GM18909 (cell line): Measurements from ENCODE around the gene FSTL5.

Experiments
- ATAC-seq: cut with Tn5 transposase; IDR thresholded peaks from one replicate; pipeline ENCODE4 v1.9.1; 2021; ENCODE audit warnings: mild to moderate bottlenecking; ENCODE audit not compliant: unreplicated experiment, poor library complexity

The FSTL5 gene

DNA sequence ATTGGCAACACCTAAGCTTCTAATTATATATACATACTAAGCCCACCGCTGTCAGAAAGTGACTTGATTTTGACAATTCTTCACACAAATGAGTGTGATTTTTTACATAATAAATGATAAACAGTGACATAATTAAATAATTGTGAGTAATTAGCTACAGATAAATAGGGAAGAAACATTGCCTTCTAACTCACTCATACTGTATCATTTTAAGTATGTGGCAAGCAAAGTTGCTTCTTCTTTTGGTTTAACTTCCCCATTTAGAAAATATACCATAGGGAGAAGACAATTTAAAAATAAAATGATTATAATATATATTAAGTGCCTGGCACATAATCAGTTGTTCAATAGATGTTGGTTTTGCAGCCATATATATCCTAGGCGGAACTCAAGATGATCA, 644.2 kb downstream of the FSTL5 start:
- no peak for ATAC-seq

DNA sequence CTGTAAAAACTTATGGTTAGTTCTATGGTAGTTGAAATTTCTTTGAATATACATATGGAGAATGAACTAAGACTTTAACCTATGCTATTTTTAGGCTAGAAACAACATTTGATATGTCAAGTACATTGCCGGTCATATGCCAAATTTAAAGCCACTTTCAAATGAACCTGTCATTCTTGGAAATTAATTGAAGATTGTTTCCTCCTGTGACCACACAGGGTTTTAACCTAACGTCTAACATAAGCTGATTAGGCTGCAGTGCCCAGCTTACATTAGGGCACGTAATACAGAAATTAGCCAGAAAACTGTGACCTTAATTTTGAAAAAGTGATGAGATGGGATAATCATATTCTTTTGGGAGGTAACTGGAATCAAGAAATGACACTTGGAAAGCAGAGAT, 645.9 kb downstream of the FSTL5 start:
- no peak for ATAC-seq

DNA sequence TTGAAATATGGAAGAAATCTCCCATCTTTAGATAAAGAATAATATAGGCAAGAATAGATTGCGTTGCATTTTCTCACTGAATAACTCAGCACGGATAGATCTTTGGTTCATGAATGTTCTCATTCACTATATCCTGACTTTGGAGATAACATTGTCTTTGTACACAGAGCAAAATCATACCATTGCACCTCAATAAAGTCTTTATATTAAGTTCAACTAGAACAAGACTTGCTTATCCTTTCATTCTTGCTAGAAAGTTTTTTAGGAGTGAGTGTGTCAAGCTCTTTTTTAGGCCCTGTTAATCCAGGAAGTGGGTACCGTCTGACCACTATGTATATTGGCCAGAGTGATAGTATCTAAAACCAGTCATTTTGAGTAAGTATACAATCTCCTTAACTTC, 658.7 kb downstream of the FSTL5 start:
- ATAC-seq: no peak

DNA sequence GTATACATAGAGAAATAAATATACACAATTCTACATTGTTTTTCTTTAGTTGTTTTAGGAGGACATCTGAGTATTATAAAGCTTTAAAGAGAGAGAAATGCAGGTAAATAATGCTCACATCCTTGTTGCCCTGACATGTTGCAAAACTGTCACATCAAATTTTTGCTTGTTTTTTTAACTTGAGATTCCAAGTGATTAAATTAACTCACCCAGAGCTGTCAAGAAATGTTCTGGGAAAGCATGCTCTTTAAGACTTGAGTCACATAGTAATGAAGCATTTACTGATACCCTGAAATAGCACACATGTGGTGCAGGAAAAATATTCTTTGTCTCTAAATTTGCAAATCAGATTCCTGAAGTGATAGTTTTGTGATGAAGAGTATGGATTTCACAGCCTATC, 665.6 kb downstream of the FSTL5 start:
- no peak for ATAC-seq

DNA sequence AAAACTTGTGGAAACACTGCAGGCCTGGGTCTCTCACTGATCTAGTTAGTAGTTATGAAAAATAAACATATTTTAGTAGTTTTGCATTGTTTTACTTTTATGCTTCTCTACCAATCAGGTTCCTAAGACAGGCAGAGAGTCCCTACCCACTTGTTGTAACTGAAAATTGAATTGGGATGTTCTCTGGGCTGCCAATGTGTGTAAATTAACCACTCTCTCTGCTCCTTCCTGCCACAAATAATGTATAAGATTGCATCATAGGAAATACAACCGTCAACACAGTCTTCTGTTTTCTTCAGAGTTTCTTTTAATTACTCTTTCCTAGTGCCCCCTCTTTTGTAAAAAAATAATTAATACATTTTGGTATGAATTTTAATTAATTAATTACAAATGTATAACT, 677.3 kb downstream of the FSTL5 start:
- no peak for ATAC-seq

DNA sequence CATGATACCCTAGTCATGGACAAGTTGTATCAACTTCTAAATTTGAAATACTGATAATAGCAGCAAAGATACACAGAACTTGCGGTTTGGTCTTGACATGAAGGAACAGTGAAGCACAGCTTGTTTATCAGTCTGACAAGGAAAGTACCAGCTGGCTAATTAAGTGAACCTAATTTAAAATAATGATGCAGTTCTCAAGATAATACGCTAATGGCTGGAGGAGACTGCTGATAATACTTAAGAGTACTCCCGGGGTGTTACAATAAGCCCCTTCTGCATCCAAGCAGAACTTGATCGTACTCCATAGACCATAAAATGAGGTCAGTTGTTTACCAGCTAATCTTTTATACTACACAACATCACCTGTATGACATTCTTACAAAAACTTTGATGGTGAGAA, 697.5 kb downstream of the FSTL5 start:
- no peak for ATAC-seq

DNA sequence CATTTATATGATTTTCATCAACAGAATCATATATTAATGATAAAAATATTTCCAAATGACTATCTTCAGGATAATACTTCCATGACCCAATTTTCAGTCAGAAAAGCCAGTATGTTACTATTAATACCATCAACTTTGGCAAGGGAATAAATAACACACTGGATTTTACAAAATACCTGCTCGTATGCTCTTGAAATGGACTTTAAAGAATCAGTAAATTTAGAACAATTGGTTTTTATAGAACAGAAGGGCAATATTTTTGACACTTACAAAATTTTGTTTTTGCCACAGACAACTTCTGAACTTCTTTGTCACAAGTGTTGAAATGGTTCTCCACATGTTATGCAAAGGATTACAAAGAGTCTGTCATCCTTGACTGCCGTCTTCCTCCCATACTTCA, 700.4 kb downstream of the FSTL5 start:
- ATAC-seq: no peak

DNA sequence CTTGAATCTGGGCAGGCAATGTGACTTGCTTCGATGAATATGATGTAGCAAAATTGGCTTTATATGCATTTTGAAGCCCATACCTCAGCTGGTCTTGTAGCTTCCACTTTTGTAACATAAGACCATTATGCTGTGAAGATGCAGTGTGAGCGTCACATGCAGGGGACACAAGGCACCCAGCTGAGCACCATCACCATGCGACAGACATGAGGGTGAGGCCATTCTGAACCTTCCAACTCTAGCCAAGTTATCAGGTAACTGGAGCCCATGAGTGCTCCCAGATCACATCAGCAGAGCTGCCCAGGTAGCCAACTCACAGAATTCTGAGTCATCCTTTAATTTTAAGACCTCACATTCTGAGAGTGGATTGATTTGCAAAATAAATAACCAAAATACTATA, 705.9 kb downstream of the FSTL5 start:
- no peak for ATAC-seq

DNA sequence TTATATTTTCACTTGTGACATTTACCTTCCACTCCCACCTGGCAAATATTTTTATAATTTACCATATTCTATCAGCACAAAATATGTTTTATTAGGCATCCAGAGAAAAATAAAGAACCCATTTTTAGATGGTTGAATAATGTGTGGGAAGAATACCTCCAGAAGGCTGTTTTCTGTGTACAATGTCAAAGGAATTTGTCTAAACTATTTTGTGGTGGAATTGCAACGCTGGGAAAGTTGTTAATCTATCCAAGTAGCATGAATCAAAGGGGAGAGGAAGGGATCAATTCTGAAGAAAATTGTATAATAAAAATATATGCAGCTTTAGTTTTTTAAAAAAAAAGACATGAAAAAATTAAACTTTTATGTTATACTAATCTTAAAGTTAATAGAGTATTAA, 706.5 kb downstream of the FSTL5 start:
- ATAC-seq: no peak

DNA sequence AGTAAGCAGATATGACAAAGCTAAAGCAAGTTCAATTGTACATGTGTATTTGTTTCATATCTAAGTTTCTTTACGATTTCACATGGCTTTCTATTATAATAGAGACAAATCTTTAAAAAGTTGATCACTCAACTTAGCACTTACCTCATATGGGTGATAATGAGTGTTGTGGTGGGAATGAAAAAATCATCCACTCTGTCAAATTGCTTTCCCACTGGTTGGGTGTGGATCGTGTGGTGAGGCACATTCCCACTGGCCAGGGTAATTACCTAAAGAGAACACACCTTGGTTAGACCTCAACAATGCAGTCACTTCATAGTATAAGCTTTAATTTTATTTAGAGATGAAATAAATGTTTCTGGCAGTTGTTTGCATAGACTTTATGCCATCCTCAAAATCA, 708.9 kb downstream of the FSTL5 start:
- no peak for ATAC-seq

DNA sequence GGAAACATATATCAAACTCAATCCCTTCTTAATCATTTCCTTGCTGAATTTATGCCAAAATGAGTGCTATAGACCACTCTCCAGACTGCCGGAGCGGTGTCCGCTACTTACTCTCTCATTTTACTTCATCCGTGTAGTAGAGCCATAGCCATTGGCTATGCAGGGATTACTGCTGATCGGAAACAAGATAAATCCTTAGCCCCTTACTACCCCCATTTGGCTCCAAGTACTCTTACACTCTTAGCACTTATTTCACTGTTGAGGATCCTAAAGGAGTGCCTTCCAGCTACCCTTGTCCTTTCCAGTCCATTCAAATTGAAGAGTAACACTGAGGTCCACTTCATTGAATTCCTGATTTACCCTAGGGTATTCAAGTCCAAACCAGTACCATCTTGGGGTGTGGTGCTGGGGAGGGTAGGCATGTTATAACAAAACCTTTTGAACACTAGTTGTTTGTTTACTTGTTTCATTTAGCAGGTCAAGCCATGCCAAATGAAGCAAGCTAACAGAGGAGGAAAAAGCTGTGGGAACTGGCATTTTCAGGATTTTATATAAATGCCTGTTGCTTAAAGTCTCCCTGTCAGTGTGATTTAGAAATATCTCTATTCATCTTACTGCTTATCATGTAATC, 715.1 kb downstream of the FSTL5 start:
- no peak for ATAC-seq

DNA sequence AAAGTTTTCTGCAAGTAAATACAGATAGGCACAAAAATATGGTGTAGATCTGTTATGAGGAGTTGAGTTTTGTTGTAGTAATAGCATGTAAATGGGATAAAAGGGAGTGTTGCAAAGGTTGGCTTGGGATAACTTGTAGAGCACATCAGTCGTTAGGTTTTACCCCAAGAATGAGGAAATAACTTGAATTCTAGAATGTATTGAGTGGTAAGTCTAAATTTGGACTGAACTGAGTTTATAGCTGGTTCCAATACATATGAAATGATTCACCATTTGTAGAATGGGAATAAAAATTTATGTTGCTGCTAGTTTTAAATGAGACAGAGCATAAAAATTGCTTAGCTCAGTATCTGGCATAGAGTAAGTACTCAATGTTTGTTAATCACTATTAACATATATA, 719.2 kb downstream of the FSTL5 start:
- no peak for ATAC-seq

DNA sequence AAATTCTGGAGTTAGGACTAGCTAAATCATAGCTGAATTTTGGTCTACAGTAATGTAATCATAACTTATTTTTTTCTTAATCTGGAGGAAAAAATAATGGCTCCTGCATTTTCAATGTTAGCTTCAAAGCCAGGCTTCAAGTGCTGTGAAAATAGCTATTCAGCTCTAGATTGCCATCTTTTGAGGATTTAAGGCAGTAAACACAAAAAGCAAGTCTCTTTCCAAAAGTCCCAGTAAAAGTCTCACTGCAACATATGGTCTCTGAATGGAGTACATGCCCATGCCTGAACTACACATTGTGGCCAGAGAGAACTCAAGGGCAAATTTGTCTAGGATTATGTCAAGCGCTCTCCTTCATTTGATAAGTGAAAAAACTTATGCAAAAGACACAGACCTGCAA, 720.9 kb downstream of the FSTL5 start:
- no peak for ATAC-seq

DNA sequence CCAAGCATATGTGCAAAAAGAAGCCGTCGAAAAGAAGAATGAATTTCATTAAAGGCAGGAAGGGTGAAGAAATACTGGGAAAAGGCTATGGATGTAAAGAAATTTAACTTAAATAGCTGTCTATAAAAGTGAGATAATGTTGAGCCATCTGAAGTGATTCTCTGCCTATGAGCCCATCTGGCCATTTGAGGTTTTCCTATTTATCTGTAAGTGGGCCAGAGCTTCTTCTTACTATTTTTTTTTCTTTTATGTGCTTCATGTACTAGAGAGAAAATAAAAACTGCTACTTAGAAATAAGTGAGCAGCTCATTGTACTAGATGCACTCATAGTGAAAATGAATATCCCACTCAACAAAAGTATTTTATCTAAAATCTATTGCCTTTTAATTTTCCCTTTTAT, 725.7 kb downstream of the FSTL5 start:
- no peak for ATAC-seq

DNA sequence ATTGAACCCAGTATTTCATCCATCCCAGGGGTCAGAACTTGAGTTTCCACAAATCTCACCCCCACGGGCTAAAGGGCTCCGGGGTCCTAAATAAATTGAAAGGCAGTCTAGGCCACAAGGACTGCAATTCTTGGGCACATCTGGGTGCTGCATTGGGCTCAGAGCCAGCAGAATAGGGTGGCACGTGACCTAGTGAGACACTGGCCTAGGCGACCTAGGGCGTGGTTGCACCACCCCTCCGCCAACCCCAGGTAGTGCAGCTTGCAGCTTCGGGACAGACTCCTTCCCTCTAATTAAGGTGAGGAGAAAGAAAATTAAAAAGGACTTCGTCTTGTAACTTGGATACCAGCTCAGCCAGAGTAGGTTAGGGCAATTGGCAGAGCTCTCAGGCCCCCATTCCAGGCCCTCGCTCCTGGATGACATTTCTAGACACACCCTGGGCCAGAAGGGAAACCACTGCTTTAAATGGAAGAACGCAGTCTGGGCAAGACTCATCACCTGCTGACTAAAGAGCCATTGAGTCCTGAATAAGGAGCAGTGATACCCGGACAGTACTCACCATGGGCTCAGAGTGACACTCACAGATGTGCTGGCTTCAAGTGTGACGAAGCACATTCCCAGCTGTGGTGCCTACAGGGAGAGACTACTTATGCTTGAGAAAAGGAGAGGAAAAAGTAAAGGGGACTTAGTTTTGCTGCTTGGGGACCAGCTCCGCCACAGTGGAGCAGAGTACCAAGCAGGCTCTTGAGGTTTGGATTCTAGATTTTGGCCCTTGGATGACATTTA, 735.4 kb downstream of the FSTL5 start:
- no peak for ATAC-seq

DNA sequence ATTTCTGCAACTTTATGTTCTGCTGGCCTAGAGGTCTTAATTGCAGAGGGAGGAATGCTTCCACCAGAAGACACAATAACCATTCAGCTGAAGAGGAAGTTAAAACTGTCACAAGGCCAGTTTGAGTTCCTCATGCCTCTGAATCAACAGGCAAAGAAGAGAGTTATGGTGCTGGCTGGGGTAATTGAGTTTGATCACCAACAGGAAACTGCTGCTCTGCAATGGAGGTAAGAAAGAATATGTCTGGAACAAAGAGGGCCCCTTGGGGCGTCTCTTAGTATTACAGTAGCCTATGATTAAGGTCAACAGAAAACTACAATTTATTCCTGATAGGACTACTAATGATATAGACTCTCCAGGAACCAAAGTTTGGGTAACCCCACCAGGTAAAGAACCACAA, 744.0 kb downstream of the FSTL5 start:
- no peak for ATAC-seq

DNA sequence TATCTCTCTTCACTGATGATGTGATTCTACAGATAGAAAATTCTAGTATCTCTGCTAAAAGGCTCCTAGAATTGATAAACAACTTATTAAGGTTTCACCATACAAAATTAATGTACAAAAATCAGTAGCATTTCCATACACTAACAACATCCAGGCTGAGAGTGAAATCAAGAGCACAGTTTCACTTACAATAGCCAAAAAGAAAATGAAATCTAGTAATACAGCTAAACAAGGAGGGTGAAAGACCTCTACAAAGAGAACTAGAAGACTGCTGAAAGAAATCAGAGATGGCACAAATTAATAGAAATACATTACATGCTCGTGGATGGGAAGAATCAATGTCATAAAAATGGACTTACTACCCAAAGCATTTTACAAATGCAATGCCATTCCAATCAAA, 751.9 kb downstream of the FSTL5 start:
- no peak for ATAC-seq

DNA sequence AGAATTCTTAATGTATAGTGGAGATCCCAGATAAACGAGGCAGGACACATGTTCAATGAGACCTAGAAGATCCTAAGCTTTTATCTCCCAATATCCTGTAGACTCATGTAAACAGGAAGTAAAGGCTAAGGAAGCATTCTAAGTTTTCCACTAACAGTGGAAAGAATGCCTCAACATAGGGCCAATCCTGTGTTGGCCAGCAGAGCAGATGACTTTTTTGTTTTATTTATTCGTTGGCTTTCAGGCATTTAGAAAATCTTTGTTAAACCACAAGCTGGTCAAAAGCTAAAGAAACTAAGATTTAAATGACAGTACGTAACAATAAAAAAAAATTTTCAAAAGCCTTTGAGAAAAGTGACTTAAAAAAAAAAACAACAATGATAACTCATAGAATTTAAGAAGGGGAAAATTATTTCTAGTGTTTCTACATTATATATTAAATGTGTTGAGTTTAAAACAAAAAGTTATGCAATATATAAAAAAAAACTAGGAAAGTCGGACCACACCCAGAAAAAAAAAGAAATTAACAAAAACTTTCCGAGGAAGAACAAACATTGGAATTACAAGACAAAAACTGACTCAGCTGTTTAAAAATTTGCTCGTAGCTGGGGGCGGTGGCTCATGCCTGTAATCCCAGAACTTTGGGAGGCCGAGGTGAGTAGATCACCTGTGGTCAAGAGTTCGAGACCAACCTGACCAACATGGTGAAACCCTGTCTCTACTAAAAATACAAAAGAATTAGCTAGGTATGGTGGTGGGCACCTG, 759.3 kb downstream of the FSTL5 start:
- no peak for ATAC-seq

DNA sequence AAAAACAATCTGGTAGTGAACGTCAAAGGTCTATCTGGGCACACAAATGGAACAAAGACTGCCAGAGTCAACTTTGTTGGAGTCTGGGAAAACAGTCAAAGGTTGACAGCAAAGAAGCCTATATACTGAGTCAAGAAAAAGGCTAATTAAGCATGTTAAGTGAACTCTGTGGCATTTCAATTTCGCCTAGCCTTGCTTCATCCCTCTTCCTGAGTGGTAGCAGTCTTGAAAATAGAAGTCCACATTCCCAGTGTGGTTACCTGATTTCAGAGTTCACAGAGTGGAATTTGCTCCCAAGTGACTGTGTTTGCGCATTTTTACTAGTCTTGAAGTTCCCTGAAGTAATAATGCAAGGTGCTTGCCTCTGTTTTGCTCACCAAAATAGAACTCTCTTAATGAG, 760.0 kb downstream of the FSTL5 start:
- ATAC-seq: no peak

DNA sequence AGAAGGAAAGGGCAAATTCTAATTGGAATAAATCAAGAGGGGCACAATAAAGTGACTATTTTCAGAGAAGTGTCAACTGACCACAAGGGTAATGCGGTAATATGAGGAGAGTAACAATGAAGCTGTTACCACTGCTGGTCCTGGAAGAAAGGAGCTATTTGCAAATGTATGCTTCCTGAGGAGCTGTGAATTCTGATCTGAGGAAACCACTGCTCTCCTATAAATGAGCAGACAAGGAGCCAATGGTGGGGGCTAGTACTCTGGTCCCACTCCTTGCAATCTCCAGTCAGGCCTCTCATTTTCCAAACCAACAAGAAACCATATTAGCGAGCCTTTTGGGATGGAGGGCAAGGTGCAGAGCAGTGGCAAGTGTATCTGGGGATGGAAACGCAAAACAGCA, 770.2 kb downstream of the FSTL5 start:
- no peak for ATAC-seq

DNA sequence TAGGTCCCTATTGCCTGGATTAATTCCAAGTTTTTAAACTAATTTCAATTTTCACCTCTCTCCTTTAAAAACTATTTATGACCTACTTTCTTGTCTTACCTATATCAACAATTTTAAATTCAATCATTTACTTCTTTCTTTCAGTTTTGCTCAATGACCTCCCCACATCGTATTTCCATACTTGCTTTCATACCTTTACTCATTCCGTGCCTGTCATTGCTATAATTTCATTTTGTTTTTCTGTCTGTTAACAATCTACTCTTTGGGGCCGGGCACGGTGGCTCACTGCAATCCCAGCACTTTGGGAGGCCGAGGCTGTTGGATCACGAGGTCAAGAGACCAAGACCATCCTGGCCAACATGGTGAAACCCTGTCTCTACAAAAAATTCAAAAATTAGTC, 781.1 kb downstream of the FSTL5 start:
- no peak for ATAC-seq

DNA sequence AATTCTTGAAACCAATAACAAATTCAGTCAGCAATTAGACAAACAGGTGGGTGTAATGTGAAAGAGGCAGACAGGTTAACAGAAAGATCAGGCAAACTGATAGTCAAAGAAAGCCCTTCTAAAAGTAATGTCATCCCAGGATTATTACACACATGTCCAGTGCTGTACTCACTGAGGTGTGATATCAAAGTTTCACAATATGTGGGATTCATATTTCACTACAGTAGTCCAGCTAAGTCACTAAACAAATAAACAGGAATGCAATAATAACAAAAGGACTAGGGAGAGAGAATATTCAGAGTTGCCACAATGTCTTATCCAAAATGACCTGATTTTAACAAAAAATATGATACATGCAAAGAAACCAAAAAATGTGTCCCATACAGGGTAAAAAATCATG, 787.5 kb downstream of the FSTL5 start:
- no peak for ATAC-seq
